Peyer's patch (tissue), 4 donors: Measurements from ENCODE around the gene POFUT1.

ENCODE experiments used
- CTCF ChIP-seq, 6 experiments: fragments of 450-650 bp in 4 of 6; fragments of 200-600 bp in 2 of 6; sonication (generic) in 1 of 6; IDR thresholded peaks; one replicate each; pipeline ENCODE4 v1.5.1; 2017 to 2019; ENCODE audit warnings: antibody characterized with exemption in 6 of 6, mild to moderate bottlenecking in 3 of 6, moderate library complexity in 1 of 6
- POLR2A ChIP-seq, 2 donors: fragments of 450-650 bp; IDR thresholded peaks; one replicate each; pipeline ENCODE4 v1.5.1; 2017; ENCODE audit warnings: antibody characterized with exemption in 2 of 2, mild to moderate bottlenecking in 2 of 2, moderate library complexity in 2 of 2

- TF ChIP-seq CTCF (IDR thresholded peaks at IDR 0.05): no peak
- no peak for TF ChIP-seq POLR2A (IDR thresholded peaks at IDR 0.05)
These were observed 36.6 kb downstream of the POFUT1 start for GRCh38 chr20:32244150-32244823.
